SKM-1 treated with dmso at 0.1 percent for 144 hours (cell line): Measurements from ENCODE around the gene OBSL1.

ENCODE experiments used
- DNase-seq: peaks from one replicate; lab custom pipeline; 2025; ENCODE audit not compliant: unreplicated experiment; lab: John Stamatoyannopoulos, UW

OBSL1 gene

DNA sequence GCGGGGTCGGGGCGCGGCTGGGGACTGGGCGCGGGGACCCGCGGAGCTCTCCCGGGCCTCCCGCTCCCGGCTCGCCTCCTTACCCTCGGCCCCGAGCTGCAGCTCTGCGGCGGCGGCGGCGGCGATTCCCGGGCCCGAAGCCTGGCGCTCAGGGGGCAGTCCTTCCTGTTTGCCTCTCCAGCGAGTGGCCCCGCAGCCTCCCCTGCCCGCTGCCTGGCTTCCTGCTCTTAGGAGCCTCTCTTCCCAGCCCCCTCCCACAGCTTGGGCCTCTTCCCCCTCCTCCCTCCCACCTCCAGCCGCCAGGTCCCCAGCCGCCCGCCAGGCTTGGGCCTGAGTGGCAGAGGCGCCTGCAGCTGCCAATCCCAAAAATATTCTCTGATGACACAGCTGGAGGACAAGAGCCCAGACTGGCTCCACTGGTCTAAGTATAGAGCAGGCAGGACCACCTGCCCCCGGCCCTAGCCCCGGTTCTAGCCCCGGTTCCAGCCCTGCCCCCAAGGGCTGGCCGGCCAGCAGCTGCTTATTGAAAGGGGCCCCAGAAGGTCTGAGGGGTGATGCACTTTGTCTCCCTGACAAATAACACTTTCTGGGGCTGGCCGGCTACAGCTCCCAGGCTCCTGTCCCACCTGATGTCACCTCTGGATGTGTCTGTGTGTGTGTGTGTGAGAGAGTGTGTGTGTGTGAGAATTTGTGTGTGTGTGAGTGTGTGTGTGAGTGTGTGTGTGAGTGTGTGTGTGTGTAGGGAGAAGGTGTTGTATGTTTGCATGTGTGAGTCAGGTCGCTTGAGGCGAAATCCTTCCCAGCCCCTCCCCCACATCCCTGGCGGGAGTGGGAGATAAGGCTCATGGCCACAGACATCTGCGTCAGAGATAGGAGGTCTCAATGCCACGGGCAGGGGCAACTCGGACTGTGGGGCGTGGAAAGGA is at the start of gene OBSL1:
OBSL1 (minus strand) TSS at position 229 of the 926 bp plus-strand sequence. CDS start 307 bp downstream, outside the sequence.
- DNase-seq = peak; percentile 70

DNA sequence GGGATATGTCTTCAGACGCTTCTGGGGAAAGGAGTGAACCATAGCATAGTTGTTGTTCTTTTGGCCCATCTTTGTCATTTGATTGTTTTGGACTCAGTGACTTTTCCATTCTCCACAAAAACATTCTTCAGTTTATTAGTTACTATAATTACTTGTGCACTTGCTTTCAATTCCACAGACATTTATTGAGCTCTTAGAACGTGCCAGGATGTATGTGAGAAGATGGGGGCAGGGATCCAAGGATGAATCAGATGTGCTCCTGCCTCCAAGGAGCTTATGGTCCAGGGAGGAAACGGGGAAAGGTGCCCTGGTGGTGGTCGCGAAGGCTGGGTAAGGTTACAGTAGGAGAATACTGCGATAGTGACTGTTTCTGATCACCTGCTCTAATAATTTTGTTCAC is 49.2 kb upstream of the OBSL1 start:
- no peak for DNase-seq

DNA sequence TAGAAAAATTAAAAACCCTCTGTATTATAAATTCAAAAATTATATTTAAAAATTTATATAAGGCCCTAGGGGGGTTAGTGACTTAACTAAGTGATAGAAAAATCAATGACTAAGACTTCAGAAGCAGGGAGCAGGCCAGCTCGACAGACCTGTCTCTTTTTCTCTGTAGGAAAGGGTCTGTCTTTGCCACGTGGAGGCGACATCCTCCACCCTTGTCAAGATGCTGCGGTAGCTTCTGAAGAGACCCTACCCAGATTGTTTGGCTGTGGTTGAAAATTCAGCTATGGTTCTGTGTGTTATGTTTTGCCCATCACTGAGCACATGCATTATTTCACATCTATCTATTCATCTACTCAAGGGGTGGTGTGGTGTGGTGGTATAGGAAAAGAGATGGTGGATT is 47.9 kb upstream of the OBSL1 start:
- DNase-seq = no peak

DNA sequence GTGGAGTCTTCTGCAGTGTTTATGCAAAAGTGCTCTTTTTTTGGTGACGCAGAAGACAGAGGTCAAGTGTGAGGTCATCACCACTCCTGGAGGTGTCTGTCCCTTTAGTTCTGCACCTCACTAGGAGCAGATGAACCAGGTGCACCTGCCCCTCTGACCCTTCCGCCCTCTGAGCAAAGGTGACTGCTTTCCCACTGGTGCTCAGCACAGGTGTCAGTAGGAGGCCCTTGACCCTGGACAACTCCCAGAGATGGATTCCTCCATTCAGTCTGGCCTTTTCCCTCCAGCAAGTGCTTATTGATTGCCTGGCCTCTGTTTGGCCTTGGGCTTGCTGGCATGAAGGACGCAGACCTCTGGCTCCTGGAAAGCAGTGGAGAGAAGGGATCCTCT is 47.4 kb upstream of the OBSL1 start:
- no peak for DNase-seq

DNA sequence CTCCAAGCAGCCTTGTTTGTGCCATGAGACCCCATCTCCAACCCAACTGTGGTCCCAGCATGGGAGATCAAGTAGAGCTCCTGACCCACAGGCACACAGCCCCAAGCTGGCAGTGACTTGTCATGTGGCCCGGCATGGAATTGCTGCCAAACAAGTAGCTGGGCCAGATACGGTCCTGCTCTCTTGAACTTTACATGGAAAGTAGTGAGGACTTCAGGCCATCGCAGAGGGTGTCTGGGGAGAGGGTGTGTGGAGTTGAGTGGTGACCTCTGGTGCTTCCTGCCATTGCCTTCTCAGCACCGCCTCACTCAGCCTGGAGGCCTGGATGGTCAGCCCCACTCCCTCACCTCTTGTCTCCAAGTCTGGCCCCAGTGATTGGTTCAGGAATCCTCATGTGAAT is 45.2 kb upstream of the OBSL1 start:
- DNase-seq = no peak

DNA sequence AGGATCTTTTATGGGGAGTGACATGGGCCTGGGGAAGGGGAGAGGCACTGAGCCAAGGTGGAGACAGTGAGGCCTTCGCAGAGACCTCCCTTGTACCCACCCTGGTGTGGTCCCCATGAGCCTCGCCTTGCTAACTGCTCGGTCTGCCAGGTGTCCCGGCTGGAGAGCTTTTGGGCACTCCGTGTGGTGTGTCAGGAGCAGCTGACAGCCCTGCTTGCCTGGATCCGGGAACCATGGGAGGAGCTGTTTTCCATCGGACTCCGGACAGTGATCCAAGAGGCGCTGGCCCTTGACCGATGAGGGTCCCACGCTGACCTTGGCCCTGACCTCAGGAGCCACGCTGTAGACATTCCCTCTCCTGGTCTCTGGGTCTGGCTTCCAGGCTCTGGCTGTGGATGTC is 44.6 kb upstream of the OBSL1 start:
- no peak for DNase-seq

DNA sequence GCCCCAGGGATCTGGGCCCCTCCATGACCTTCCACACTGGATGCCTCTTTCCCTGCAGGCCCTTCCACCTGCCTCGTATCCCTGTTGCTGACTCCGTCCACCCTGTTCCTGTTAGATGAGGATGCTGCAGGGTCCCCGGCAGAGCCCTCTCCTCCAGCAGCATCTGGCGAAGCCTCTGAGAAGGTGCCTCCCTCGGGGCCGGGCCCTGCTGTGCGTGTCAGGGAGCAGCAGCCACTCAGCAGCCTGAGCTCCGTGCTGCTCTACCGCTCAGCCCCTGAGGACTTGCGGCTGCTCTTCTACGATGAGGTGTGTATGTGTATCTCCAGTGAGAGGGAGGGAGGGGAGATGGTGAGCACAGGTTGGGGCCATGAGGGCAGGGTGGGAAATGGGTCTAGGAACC is 43.7 kb upstream of the OBSL1 start:
- DNase-seq = no peak

DNA sequence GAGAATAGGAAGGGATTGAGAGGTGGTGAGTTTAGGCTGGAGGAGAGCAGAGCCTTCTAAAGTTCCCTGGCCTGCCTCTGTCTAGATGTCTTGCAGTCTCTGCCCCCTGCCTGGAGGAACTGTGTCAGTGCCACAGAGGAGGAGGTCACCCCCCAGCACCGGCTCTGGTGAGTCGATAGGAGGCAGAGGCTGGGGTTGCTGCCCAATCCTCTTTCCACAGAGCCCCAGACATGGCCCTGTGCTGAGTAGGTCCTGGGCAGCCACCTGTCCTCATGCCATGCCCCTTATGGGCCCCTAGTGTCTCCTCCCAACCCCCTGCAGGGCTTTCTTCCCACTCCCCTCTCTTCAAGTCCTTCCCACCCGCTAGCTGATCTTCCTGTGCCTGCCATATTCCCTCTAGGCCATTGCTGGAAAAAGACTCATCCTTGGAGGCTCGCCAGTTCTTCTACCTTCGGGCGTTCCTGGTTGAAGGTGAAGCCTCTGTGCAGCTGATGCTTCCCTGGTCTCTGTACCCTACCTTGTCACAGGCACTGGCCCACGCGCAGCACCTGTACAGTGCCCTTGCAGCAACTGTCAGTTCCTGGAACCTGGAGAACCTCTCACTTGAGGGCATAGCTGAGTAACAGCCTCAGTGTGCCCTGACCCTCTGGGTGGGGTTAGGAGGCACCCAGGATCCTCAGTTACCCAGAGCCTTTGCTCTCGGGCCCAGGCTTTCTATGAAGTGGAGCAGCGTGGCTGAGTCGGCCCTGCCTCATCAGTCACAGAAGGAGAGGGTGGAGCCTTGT is 42.9 kb upstream of the OBSL1 start:
- no peak for DNase-seq

DNA sequence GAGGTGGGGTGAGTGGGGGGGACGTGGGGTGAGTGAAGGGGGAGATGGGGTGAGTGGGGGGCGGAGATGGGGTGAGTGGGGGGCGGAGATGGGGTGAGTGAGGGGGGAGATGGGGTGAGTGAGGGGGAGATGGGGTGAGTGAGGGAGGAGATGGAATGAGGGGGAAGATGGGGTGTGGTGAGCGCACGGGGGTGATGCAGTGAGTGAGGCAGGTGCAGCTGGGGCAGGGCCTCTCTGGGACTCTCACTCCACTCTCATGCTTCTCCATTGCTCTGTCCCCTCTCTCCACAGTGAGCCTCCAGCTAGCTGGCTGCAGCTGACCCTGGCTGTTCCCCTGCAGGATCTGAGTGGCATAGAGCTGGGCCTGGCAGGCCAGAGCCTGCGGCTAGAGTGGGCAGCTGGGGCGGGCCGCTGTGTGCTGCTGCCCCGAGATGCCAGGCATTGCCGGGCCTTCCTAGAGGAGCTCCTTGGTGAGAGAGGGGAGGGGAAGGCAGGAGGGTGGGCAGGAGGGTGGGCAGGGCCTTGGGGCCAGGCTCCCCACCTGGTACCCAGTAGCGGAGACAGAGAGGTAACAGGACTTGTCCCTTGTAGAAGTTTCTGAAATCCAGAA is 42.2 kb upstream of the OBSL1 start:
- no peak for DNase-seq

DNA sequence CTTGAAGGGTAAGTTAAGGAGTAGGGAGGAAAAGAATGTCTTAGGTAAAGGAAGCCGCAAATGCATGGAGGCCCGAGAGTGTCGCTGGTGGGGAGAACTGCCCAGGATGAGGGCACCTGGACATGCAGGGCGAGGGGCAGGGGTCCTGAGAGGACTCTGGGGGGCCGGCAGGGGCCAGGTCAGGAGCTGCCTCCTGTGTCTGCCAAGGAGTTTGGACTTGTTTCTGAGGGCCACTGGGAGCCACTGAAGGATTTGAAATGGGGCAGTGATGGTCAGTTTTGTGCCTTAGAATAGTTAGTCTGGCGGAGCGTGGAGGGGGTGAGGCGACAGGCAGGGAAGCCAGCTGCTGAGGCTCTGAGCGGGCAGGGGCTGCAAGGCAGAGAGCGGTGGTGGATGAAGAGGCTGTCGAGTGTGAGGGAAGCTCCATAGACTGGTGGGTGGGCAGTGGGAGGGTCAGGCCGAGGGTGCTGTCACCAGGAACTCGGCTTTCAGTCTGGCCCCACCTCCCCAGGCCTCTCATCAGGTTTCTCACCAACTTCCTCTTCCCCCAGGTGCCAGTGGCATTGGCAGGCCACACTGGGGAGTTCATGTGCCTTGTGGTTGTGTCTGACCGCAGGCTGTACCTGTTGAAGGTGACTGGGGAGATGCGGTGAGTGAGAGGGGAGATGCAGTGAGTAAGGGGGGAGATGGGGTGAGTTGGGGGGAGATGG is 41.4 kb upstream of the OBSL1 start:
- no peak for DNase-seq

DNA sequence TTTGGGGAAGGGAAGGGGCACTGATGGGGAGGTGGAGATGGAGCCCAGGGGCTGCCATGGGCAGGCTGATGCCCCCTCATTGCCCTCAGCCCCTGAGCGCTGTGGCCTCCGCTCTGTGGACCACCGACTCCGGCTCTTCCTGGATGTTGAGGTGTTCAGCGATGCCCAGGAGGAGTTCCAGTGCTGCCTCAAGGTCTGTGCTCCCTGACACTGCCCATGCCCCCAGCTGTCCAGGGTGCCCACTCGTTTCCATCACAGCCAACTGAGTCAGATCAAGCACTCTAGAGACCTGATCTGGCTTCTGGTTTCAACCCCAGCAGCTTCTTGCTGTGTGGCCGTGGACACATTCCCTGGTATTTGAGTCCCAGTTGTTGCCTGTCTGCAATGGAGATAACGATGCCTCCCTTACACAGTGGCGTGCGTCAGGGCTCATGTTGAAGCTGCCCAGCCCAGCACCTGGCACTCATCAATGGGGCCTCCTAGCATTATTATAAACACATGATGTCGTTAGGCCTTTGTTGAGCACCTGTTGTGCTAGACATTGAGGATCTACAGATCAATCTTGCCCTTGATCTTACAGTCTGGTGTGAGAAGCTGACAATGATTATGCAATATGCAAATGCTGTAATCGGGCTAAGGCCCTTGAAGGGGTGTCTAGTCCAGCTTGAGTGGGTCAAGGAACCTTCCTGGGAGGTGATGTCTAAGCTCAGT is 40.7 kb upstream of the OBSL1 start:
- no peak for DNase-seq

DNA sequence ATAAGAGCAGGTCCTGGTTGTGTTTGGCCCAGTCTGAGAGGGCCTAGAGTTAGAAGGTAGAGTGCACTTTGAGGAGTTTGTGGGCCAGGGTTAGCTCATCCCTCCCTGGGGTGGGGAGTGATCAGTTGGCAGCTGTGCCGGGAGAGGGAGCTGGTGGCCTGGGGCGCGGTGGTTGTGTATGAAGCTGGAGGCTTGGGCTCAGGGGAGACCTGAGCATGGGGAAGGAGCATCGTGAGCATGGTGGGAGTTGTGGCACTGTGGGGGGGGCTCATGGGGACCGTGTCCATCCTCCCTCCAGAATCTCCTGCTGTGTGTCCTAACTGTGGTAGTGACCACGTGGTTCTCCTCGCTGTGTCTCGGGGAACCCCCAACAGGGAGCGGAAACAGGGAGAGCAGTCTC is 40.0 kb upstream of the OBSL1 start:
- no peak for DNase-seq

DNA sequence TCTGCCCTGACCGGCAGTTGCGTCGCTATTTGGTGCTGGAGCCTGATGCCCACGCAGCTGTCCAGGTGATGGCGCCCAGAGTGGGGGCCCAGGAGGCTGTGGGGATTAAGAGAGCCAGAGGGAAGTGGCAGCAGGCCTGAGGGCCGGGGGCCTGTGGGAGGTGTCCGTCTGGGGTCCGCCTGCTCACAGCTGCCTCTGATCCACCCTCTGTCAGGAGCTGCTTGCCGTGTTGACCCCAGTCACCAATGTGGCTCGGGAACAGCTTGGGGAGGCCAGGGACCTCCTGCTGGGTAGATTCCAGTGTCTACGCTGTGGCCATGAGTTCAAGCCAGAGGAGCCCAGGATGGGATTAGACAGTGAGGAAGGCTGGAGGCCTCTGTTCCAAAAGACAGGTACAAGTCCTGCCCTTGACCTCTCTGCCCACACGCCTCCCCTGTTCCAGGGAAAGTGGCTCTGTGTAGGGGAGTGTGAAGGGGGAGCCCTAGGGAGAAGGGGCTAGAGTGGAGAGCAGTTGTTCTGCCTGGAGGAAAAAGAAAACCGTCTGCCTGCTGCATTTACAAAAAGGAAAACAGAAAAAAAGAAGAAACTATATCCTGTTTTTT is 37.9 kb upstream of the OBSL1 start:
- DNase-seq = no peak

DNA sequence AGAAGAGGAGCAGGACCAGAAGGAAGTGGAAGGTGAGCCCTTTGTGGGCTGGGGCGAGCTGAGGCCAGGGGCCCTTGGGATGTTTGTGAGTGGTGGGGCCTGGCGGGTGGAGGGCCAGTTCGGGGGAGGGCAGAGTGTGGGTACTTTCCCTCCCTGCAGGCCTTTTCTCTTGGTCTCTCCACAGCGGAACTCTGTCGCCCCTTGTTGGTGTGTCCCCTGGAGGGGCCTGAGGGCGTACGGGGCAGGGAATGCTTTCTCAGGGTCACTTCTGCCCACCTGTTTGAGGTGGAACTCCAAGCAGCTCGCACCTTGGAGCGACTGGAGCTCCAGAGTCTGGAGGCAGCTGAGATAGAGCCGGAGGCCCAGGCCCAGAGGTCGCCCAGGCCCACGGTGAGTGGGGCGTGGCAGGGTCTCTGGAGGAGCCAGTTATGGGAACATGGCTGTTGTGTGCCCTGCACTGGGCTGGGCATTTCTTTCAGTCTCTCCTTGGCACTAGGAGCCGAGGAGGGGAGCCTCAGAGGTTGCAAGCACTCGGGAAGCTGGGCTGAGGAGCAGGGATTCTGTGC is 37.1 kb upstream of the OBSL1 start:
- no peak for DNase-seq

DNA sequence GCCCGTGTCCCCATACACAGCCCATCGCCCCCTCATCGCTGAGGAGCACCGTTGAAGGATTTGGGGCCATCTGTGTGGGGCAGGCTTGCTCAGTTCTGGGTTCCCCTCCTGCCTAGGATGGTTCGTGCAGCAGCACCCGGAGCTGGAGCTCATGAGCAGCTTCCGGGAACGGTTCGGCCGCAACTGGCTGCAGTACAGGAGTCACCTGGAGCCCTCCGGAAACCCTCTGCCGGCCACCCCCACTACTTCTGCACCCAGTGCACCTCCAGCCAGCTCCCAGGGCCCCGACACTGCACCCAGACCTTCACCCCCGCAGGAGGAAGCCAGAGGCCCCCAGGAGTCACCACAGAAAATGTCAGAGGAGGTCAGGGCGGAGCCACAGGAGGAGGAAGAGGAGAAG is 36.6 kb upstream of the OBSL1 start:
- DNase-seq = no peak

DNA sequence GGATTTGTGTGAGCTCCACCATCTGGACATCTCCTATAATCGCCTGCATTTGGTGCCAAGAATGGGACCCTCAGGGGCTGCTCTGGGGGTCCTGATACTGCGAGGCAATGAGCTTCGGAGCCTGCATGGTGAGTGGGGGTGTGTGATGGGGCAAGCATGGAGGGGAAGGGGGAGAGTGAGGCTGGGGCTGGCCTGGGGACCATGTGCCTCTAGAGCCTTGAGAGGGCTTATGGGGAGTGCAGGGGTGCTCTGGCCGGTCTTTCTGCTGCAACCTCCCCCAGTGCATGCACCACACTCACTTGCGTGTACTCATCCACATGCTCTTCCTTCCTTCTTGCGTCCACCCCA is 34.2 kb upstream of the OBSL1 start:
- no peak for DNase-seq

DNA sequence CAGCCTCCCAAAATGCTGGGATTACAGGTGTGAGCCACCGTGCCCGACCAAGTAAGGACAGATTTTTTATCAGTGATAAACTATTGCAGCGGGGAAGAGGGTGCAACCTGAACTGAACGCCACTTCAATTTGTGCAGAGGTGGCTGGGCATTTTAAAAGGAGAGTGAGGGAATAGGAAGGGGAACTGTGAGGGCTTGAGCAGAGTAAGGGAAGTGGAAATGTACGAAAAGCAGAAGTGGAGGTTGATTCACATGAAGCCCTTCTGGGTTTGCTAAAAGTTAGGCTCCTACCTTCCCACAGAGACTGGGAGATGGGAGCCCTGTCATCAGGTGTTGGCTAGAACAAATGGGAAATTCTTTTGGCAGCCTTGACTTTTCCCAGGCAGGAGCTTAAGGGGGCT is 32.4 kb upstream of the OBSL1 start:
- DNase-seq = peak; percentile 89

DNA sequence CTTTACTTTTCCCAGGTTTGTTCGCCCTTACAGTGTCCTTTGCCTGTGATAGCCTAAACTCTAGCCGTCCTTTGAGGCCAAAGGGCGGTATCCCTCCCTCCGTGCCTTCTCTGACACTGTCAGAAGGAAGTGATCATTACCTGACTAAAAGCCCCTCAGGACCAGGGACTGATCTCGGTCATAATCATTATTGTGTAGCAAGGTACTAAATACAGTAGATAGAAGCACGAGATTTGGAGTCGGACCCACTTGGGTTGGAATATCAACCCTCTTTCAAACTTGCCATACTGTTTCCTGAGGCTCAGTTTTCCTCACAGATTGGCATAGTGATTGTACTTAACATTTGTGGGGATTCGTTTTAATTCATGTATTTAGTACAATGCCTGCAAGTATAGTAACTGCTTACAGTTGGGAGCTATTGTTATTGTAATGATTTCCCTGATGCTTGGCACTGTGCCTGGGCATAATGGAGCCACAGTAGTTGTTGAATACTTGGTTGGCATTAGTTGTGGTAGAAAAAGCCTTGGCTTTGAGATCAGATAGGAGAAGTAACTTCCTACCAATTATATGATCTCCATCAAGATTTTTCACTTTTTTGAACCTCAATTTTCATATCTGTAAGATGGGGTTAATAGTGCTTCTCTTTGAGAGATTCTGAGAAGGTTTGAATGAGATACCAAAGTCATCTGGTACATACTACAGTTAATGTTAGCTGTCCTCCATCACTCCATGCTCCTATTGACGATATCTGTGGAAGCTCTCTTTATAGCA is 27.2 kb upstream of the OBSL1 start:
- no peak for DNase-seq
